WTC11 (cell line): ENCODE measurements around the gene FOXL1.

Experiments
- JUN ChIP-seq: sonication (generic); formaldehyde crosslinking; IDR thresholded peaks from 2 replicates; pipeline ENCODE4 v1.8.0; 2023; ENCODE audit warnings: mild to moderate bottlenecking, missing genetic modification reagents
- TEAD4 ChIP-seq: sonication (generic); formaldehyde crosslinking; IDR thresholded peaks from 2 replicates; pipeline ENCODE4 v1.8.0; 2022; ENCODE audit warnings: mild to moderate bottlenecking, missing genetic modification reagents
- ZSCAN18 ChIP-seq: fragments of 250-450 bp; sonication (Bioruptor Pico); IDR thresholded peaks from 2 replicates; pipeline ENCODE4 v2.1.2; 2022; ENCODE audit warnings: mild to moderate bottlenecking, moderate library complexity
- TF ChIP-seq, protein P1 (sequence below): fragments of 200-600 bp; IDR thresholded peaks from 2 replicates; pipeline ENCODE4 v1.8.0; 2022; ENCODE audit warnings: antibody characterized with exemption

DNA sequence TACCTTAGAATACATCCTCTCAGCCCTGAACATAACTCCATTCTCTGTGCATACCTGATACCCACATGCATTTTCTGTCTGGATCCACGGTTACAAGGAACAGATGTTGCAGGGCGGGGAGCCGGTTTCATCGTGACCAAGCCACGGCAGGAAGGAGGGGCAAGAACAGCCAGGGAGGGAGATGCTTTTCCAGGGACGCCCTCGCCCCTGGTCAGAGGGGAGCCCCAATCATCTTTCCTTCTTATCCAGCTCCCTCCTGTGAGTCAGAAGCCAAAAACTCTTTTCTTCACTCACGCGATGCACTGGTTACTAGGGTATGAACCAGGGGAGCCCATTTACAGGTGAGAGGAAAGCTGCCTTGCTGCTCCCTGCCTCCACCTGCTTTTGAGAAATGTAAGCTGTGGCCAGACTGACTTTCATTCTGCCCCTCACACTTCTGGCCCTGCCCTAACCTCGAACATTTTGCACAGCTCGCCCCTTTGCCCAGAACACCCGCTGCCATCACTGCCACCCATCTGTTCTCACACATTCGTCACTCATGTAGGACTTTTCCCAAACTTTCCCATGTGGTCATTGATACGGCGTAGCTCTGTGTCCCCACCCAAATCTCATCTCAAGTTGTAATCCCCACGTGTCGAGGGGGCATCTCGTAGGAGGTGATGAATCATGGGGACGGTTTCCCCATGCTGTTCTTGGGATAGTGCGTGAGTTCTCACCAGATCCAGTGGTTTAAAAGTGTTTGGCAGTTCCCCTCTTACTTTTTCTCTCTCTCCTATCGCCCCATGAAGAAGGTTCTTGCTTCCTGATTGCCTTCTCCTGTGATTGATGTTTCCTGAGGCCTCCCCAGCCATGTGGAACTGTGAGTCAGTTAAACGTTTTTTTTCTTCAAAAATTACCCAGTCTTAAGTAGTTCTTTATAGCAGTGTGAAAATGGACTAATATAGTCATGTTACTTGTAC lies 20.5 kb downstream of the FOXL1 start:
- TF ChIP-seq ZSCAN18 (CRISPR knock-in tag) (no peak), TEAD4 (CRISPR knock-in tag) (no peak), JUN (CRISPR knock-in tag) (no peak)
- TF ChIP-seq, protein P1, sequence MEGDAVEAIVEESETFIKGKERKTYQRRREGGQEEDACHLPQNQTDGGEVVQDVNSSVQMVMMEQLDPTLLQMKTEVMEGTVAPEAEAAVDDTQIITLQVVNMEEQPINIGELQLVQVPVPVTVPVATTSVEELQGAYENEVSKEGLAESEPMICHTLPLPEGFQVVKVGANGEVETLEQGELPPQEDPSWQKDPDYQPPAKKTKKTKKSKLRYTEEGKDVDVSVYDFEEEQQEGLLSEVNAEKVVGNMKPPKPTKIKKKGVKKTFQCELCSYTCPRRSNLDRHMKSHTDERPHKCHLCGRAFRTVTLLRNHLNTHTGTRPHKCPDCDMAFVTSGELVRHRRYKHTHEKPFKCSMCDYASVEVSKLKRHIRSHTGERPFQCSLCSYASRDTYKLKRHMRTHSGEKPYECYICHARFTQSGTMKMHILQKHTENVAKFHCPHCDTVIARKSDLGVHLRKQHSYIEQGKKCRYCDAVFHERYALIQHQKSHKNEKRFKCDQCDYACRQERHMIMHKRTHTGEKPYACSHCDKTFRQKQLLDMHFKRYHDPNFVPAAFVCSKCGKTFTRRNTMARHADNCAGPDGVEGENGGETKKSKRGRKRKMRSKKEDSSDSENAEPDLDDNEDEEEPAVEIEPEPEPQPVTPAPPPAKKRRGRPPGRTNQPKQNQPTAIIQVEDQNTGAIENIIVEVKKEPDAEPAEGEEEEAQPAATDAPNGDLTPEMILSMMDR: no peak
